Keratinocyte (primary cell): Measurements from ENCODE around the gene NXPE4. TPM values are rescaled to one million over a fixed set of nuclear protein-coding genes. Genes with fewer than 3 reads are reported as not detected.

ENCODE experiments used
- DNase-seq: peaks from one replicate; pipeline ENCODE4 v3.0.0-alpha.2; 2011; ENCODE audit warnings: low read depth, missing footprints, low spot score
- FAIRE-seq: peaks from 2 replicates; lab custom pipeline; 2011; peaks lifted over from hg19 to GRCh38; lab: Jason Lieb, UNC
- H2AFZ ChIP-seq: 2 replicates; pipeline ENCODE4 v1.6.0; 2012; ENCODE audit warnings: low read length, control low read depth, inconsistent platforms; ENCODE audit not compliant: control insufficient read depth
- H3K27ac ChIP-seq: 2 replicates; pipeline ENCODE4 v1.5.1; 2011; ENCODE audit warnings: low read length; ENCODE audit not compliant: control insufficient read depth, insufficient read depth
- H3K27me3 ChIP-seq: 3 replicates; pipeline ENCODE4 v1.6.0; 2011; ENCODE audit warnings: low read length; ENCODE audit not compliant: control insufficient read depth, insufficient read depth; ENCODE audit errors: extremely low read depth
- H3K36me3 ChIP-seq, 2 experiments: 2 replicates in 1 of 2; 3 replicates in 1 of 2; pipeline ENCODE4 v1.5.1; 2011; ENCODE audit warnings: low read length in 2 of 2, mild to moderate bottlenecking in 1 of 2; ENCODE audit not compliant: control insufficient read depth in 2 of 2, insufficient read depth in 2 of 2; ENCODE audit errors: extremely low read depth in 1 of 2
- H3K4me1 ChIP-seq: 3 replicates; pipeline ENCODE4 v1.5.1; 2011; ENCODE audit warnings: low read length; ENCODE audit not compliant: control insufficient read depth, insufficient read depth; ENCODE audit errors: extremely low read depth
- H3K4me2 ChIP-seq: 3 replicates; pipeline ENCODE4 v1.6.0; 2011; ENCODE audit warnings: low read depth, low read length; ENCODE audit not compliant: control insufficient read depth, insufficient read depth; ENCODE audit errors: extremely low read depth
- H3K4me3 ChIP-seq, 3 experiments: fragments of 200-600 bp in 1 of 3; sonication (generic) in 1 of 3; 2 replicates in 2 of 3; 3 replicates in 1 of 3; pipeline ENCODE4 v1.5.1; 2011 to 2016; ENCODE audit warnings: low read length in 3 of 3, mild to moderate bottlenecking in 3 of 3, control low read depth in 2 of 3, inconsistent platforms in 1 of 3, low read depth in 1 of 3, mixed read lengths in 1 of 3, mixed run types in 1 of 3, moderate library complexity in 1 of 3; ENCODE audit not compliant: control insufficient read depth in 2 of 3, insufficient read depth in 2 of 3; ENCODE audit errors: extremely low read depth in 1 of 3
- H3K79me2 ChIP-seq: 2 replicates; pipeline ENCODE4 v1.6.0; 2012; ENCODE audit warnings: low read length; ENCODE audit not compliant: control insufficient read depth, insufficient read depth
- H3K9ac ChIP-seq: 3 replicates; pipeline ENCODE4 v1.6.0; 2011; ENCODE audit warnings: low read length; ENCODE audit not compliant: control insufficient read depth, insufficient read depth; ENCODE audit errors: extremely low read depth
- H3K9me1 ChIP-seq: 3 replicates; pipeline ENCODE4 v1.6.0; 2011; ENCODE audit warnings: low read length; ENCODE audit not compliant: control insufficient read depth, insufficient read depth; ENCODE audit errors: extremely low read depth
- H3K9me3 ChIP-seq: 2 replicates; pipeline ENCODE4 v1.5.1; 2012; ENCODE audit warnings: low read depth, low read length; ENCODE audit not compliant: control insufficient read depth
- H4K20me1 ChIP-seq: 3 replicates; pipeline ENCODE4 v1.6.0; 2011; ENCODE audit warnings: low read length; ENCODE audit not compliant: control insufficient read depth, insufficient read depth; ENCODE audit errors: extremely low read depth
- EZH2 ChIP-seq: IDR thresholded peaks from one replicate; pipeline ENCODE4 v1.6.1; 2012; ENCODE audit warnings: inconsistent platforms, mild to moderate bottlenecking, low read length, moderate library complexity
- dilution Hi-C: fragments of 300-500 bp; cut with MboI; formaldehyde crosslinking; loops from one replicate; pipeline ENCODE4 v1.7.0; 2020; ENCODE audit warnings: low sequenced_read_pairs; ENCODE audit not compliant: extremely low pct_ligation_motif_present
- polyA plus RNA-seq, 5 experiments: library from polyadenylated mRNA; depleted of rRNA in 3 of 5; stranded (reverse) in 3 of 5; stranded (forward) in 1 of 5; unstranded in 1 of 5; fragments of >200 nt; gene quantifications; 1 replicate in 1 of 5; 2 replicates in 3 of 5; 3 replicates in 1 of 5; pipeline versions ENCODE4 v1.2.1 to v1.2.3, GENCODE V29; 2011 to 2012; ENCODE audit warnings: missing spikeins in 2 of 5, low read depth in 1 of 5, low replicate concordance in 1 of 5
- TF ChIP-seq, protein P1 (sequence below), 3 experiments: IDR thresholded peaks in 1 of 3; conservative IDR thresholded peaks in 1 of 3; optimal IDR thresholded peaks in 1 of 3; 2 replicates in 2 of 3; 3 replicates in 1 of 3; pipeline versions ENCODE3 to v1.5.1; 2011; ENCODE audit warnings: low read length in 3 of 3, mild to moderate bottlenecking in 3 of 3, moderate library complexity in 2 of 3, control low read depth in 1 of 3, inconsistent platforms in 1 of 3; ENCODE audit not compliant: insufficient read depth in 2 of 3; ENCODE audit errors: extremely low read depth in 1 of 3

Gene NXPE4
- polyA plus RNA-seq, 1 donor (not counting 4 experiments of a cell fraction or from before 2014, with no cell fraction given), result not detected

- Histone ChIP-seq H4K20me1 (no peaks in the 10 kb centered on the region), H3K4me2 (no peak overlapping the region), H3K27ac (no peak overlapping the region), H2AFZ (no peak overlapping the region), H3K4me1 (no peaks in the 10 kb centered on the region), H3K9me1 (no peaks in the 10 kb centered on the region), H3K36me3 (no peaks in the 10 kb centered on the region), H3K4me3 (no peak overlapping the region), H3K79me2 (no peaks in the 10 kb centered on the region), H3K9me3 (no peaks in the 10 kb centered on the region), H3K27me3 (no peaks in the 10 kb centered on the region), H3K9ac (no peak overlapping the region)
- dilution Hi-C loops, result no loop called here
- TF ChIP-seq, protein P1, sequence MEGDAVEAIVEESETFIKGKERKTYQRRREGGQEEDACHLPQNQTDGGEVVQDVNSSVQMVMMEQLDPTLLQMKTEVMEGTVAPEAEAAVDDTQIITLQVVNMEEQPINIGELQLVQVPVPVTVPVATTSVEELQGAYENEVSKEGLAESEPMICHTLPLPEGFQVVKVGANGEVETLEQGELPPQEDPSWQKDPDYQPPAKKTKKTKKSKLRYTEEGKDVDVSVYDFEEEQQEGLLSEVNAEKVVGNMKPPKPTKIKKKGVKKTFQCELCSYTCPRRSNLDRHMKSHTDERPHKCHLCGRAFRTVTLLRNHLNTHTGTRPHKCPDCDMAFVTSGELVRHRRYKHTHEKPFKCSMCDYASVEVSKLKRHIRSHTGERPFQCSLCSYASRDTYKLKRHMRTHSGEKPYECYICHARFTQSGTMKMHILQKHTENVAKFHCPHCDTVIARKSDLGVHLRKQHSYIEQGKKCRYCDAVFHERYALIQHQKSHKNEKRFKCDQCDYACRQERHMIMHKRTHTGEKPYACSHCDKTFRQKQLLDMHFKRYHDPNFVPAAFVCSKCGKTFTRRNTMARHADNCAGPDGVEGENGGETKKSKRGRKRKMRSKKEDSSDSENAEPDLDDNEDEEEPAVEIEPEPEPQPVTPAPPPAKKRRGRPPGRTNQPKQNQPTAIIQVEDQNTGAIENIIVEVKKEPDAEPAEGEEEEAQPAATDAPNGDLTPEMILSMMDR (optimal IDR thresholded peaks at IDR 0.05 in 1 of 3, IDR thresholded peaks at IDR 0.05 in 1 of 3, conservative IDR thresholded peaks at IDR 0.05 in 1 of 3; ENCODE audit: extremely low read depth in 1 of 3, insufficient read depth in 2 of 3, low read length in 3 of 3), result no peak
- TF ChIP-seq EZH2, result no peak
- DNase-seq (no peak), FAIRE-seq (no peak)
Measured at GRCh38 chr11:114562166-114562916, 33.2 kb downstream of the NXPE4 start.

DNA sequence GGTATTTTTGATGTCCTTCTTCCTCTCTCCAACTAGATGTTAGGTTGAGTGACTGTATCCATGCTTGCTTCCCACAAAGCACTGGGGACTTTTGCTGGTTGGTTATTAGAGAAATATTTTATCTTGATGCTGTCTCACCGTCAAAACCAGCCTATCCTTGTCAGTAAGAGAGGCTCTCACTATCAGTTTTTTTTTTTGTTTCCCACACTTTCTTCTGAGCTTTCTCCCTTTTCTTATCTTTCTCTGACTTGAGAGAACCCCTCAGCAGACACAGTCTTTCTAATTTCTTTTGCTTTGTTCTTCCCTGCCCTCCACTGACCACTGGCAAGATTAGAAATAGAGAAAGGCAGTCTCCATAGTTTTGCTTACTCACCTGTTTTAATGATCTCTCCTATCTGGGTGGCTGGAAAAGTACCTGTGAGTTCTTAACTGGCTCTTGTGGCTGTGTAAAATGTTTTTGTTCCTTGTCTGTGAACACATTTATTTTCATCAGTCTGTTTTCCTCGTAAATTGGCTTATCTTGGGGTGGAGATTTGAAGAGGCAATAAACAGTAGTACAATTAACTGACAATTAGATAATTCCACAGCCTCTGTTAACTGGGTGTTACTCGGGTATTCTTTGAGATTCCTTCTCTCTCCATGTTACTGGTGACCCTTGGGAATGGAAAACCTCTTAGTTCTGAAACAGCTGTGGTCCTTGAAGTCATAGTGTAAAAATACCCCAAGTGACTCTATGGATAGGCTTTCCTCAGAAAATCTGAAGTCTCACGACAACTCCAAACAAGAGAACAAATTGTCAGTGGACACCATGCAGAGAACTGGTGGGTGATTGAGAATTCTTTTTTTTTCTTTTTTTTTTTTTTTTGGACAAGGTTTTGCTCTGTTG lies 35.9 kb downstream of the NXPE4 start, which contains the start of gene NXPE1:
Gene NXPE1, minus strand, starts transcription at position 457 of the 886 bp plus-strand sequence. CDS start 8,680 bp downstream, outside the sequence.
- no peaks in the 10 kb centered on the region for H3K27me3 ChIP-seq
- DNase-seq (no peak), FAIRE-seq (no peak)
- H3K9me1 ChIP-seq, result no peaks in the 10 kb centered on the region
- H3K4me3 ChIP-seq, result no peak within 1 kb of the TSS
- H4K20me1 ChIP-seq, result no peaks in the 10 kb centered on the region
- no peaks in the 10 kb centered on the region for H3K9me3 ChIP-seq
- no peak within 1 kb of the TSS for H3K27ac ChIP-seq
- dilution Hi-C loops, result no loop called here
- TF ChIP-seq, protein P1 (optimal IDR thresholded peaks at IDR 0.05 in 1 of 3, IDR thresholded peaks at IDR 0.05 in 1 of 3, conservative IDR thresholded peaks at IDR 0.05 in 1 of 3; ENCODE audit: extremely low read depth in 1 of 3, insufficient read depth in 2 of 3, low read length in 3 of 3), result no peak
- TF ChIP-seq EZH2, result no peak
- H3K36me3 ChIP-seq, result no peaks in the 10 kb centered on the region
- no peak within 1 kb of the TSS for H3K9ac ChIP-seq
- no peaks in the 10 kb centered on the region for H3K4me1 ChIP-seq
- H3K79me2 ChIP-seq, result no peaks in the 10 kb centered on the region
- H3K4me2 ChIP-seq, result no peak within 1 kb of the TSS
- H2AFZ ChIP-seq, result no peak within 1 kb of the TSS
